Measurements from ENCODE around the gene SFRP2. TPM values are rescaled to one million over a fixed set of nuclear protein-coding genes. Genes with fewer than 3 reads are reported as not detected.

Gene SFRP2
- polyA plus RNA-seq, 3 donors, result 1.3 to 83.0 (median 19.3) TPM

DNA sequence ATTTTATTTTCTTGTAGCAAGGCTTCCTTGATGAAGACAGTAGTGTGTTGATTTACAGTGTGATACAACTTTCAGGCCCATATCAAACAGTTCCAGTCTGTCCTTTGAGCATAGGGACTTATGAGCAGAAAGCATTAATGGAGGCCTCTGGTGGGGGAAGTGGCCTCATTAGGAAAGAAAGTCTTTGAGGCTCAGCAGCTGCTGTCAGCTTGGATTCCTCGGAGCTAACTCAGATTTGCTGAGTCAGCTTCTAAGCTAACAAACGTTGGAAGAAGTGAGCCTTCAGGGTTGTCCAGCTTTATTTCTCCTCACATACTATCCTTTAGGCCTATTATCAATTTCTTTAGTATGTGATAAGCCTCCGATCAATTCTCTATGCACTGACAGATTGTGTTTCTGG lies 15.8 kb upstream of the SFRP2 start:
- H3K27ac ChIP-seq (ENCODE audit: low read depth, low read length), result no peak overlapping the region

DNA sequence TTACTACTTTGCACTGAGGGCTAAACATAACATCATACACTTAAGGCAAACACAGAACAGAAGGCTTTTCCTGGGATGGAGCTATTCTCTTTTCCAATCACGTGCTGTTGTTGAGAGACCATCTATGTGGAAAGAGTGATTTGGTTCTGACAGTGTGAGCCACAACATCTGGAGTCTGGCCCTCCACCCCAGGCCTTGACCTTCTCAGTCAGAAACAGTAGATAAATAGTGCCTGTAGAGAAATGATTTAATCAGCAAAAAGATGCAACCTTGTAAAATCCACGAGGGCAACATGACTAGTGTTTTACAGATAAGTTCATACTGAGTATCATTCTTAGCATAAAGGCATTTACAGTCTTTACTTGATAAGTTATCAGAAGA lies 10.8 kb upstream of the SFRP2 start:
- WGBS, 3 donors, result 19 to 31% (median 30%) methylated on average over 2 of the region's 2 CpGs
- H3K27ac ChIP-seq (ENCODE audit: low read depth, low read length), result no peak overlapping the region

More for the DNA sequence above, 15.8 kb upstream of the SFRP2 start:
- 26 to 28% (median 28%) methylated on average over 3 of the region's 3 CpGs for WGBS, 3 donors

DNA sequence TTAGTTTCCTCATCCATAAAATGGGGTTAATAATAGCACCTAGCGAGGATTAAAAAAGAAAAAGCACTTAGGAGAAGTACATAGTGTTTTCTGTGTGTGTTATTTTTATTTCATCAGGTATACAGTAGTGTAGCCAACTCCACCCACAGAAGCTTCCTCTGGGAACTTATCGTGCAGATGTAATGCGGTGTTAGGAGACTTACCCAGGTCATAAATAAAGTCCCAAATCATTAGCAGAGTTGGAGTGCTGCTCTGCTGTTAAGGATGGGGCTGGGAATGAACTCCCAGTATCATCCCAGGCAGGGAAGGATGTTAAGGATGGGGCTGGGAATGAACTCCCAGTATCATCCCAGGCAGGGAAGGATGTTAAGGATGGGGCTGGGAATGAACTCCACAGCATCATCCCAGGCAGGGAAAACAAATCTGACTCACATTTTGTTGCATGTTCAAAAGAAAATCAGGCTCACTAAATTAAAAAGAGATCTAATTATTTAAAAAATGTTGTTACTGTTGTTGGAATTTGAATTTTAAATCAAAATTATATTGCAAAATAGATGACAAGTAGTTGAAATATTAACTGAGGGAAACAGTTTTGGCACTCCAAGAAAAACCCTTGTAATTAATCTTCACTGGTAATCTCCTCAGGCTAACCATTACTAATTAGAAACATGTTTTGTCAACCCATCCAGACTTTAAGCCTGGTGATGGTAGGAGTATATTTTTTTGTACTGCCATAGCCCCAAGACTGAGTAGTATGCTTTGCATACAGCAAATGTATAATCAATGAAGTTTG lies 10.2 kb upstream of the SFRP2 start:
- WGBS, 3 donors, result 46 to 76% (median 53%) methylated on average over 3 of the region's 3 CpGs
- no peak overlapping the region for H3K27ac ChIP-seq (ENCODE audit: low read depth, low read length)

DNA sequence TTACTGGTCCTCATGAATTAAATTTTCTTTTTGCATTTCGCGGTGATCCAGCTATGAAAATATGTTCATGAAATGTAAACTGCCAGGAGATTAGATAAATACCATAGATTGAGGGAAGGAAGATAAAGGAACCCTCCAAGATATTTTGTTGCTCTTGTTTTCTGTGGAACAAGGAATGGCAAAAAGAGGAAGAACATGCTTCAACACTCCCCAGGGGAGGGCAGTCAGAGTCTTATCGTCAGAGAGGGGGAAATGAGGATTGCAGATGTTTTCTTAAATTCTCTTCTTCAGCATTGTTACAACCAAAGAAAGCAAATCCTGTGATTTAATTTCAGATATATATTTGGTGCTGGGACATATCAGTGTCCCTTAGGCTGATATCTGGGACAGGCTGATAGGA lies 9.5 kb upstream of the SFRP2 start:
- 47 to 65% (median 58%) methylated on average over 3 of the region's 3 CpGs for WGBS, 3 donors

DNA sequence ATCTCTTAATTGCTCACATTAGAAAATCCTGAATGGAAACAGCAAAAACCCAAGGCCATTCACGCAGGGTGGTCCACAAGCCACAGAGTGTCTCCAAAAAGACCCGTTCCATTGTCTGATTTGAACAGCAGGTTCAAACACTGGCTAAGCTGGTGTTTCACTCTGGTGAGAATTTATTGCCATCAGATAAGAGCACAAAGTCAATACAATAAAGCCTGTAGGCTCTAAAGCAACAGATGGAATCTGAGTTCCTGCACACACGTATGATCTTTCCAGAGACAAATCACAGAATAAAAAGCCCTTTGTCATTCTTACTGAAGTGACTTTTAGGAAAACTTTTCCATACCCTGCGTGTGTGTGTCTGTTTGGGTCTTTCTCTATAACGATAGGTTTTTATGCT lies 5.1 kb upstream of the SFRP2 start:
- WGBS, 3 donors, result 44 to 72% (median 69%) methylated on average over 5 of the region's 5 CpGs

More for the DNA sequence above, 9.5 kb upstream of the SFRP2 start:
- no peak overlapping the region for H3K27ac ChIP-seq (ENCODE audit: low read depth, low read length)

DNA sequence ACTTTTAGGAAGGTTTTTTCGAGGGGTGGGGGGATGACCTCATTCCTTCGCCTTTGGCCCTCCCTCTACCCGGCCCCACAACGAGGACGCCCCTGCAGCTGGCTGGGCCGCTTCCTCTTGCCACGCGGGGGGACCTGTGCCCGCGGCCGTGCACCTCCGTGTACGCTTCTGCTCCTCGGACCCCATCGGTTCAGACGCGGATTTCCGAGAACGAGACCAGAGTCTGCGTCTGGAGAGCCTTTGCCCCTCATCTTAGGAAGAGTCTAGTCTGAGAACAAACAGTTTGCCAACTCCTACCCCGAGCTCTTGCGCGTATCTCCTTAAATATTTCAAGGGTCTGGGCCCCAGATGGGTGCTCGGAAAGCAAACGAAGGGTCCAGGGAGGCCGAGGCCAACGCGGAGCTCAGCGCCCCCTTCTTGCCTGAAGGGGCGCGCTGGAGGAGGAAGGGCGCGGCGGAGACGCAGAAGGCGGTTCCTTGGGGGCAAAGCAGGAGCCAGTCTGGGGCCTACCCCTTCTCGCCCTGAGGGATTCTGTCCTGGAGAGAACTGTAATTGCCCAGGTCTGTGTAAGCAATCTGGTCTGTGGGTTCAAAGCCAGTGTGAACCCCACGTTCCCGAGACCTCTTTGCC lies 3.9 kb upstream of the SFRP2 start:
- 24 to 33% (median 26%) methylated on average over 39 of the region's 39 CpGs for WGBS, 3 donors
- H3K27ac ChIP-seq (ENCODE audit: low read depth, low read length), result no peak overlapping the region

More for the DNA sequence above, 5.1 kb upstream of the SFRP2 start:
- H3K27ac ChIP-seq (ENCODE audit: low read depth, low read length), result no peak overlapping the region

DNA sequence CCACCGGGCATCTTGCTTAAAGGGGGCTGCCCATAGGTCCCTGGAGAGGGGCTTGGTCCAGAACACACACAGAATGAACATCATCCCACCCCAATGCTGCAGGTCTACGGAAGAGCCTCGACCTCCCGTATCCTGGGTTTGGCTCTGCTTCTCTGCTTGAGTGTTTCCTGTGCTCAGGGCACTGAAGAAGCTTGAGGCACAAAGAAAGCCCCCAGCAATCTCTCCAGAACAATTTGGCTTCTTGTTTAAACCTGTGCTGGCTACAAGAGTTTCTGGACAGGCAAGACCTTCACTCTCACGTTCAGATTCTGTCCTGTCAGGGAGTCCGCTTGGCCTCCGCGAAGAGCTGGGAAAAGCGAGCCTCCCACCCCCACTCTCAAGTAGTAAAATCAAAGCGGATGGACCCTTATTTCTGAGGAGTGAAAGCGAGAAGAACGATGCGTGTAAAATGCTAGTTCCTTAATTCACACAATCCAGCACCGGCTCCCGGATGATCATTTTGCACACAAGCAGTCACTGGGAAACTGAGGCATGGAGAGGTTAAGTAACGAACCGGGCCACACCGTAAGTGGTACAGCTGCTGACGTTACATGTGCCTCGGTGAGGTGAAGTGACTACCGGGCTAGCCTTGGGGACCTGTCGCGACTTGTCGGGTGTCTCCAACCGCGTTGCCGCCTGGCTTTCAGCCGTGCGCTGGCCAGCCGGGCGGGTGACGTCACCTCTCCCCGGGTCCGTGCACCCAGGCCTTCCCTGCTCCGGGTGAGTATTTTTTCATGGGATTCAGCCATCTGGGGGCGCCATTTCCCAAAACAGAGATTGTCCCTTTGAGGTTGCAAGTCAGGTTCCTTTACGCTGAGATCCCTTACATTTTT lies 3.1 kb upstream of the SFRP2 start:
- H3K27ac ChIP-seq (ENCODE audit: low read depth, low read length), result no peak overlapping the region
- 7 to 14% (median 11%) methylated on average over 37 of the region's 37 CpGs for WGBS, 3 donors

DNA sequence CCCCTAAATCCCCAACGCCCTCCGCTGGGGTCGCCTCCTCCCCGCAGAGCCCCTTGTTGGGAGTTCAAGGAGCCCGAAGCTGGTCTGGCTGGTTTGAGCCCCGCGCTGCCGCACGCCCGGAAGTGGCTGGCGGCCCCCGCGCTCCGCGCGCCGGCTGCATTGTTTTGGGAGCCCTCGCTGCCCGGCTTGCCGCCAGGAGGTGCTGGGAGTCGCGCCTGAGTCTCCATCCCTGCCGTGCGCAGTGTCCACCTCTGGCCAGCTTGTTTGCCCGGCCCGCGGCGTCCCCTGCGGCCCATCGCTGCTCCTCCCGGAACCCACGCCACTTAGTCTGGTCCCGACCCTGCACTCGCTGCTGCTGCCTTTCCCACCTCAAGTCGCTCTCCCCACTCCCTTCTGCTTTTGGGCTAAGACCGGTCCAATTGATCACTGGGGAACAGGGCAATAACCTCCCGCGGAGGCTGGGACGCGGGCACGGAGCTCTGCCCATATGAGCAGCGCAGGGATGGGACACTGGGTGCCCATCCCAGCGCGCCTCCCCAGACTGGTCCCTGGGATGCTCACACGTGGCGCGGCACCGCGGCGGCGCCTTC lies 2.2 kb upstream of the SFRP2 start:
- 4 to 7% (median 4%) methylated on average over 49 to 51 of the region's 51 CpGs for WGBS, 3 donors

DNA sequence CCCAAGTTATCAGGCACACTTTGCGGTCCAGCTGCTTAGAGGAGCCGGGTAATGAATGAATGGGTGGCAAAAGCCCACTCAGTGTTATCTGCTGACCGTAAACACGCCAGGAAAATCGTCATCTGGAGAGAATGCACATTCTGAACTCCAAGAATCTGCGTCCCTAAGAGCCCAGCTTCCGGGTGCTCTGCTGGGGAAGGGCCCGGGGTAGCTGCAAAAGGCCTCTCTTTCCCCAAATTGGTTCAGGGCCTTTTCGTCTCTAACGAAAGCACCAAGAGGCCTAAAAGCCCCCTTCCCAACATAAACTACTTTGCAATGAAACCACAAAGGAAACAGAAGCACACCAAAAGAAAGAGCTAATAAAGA lies 1.6 kb upstream of the SFRP2 start:
- 37 to 41% (median 38%) methylated on average over 10 of the region's 10 CpGs for WGBS, 3 donors
- no peak overlapping the region for H3K27ac ChIP-seq (ENCODE audit: low read depth, low read length)

More for the DNA sequence above, 2.2 kb upstream of the SFRP2 start:
- H3K27ac ChIP-seq (ENCODE audit: low read depth, low read length), result no peak overlapping the region

DNA sequence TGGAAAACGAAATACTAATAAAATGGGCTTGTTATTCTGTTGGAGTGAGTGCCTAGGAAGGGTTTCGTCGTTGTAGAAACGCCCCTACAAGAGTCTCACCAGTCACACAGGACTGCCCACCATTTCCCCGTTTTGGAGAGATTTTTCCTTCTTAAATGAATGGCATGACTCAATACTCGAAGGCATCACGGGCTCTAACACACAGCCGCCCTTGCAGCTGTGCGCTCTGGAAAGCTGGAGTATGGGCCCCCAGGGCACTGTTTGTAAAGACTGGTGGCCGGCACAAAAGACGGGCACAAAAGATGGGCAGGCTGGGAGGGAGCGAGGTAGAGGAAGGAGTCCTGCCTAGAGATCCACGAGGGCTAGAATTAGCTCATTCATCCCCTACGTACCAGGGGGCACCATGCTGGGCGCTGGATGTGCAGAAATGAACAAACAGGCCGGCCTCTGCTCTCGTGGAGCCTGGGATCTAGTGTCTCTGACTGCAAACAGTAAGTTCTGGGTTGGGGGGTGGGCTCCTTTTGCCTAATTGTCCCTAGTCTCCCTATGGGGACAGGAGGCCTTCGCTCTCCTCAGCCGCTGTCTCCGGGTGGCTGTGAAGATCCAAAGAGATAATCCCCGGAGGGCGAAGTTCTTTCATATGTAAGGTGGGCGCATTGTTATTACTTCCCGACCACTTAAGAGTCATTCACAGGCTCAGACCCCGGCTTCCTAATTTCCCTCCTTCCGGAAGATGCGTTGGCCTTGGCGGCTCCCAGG lies 1.0 kb upstream of the SFRP2 start:
- WGBS, 3 donors, result 30 to 50% (median 32%) methylated on average over 28 of the region's 28 CpGs
- H3K27ac ChIP-seq (ENCODE audit: low read depth, low read length), result no peak overlapping the region

DNA sequence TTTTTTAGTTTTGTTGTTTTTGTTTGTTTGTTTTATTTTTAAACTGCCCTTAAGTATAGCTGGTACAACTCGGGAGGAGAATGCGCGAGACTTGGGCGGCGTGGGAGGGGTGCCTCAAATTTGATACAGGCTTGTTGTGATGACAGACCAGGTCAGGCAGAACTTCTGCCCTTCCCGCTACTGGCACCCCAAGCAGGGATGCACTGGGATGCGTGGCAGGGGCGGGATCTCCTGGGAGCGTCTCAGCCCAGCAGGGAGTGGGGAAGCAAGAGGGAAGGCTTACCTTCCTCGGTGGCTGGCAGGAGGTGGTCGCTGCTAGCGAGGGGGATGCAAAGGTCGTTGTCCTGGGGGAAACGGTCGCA lies 851 bp downstream of the SFRP2 start:
- 7 to 12% (median 10%) methylated on average over 15 of the region's 15 CpGs for WGBS, 3 donors
- no peak overlapping the region for H3K27ac ChIP-seq (ENCODE audit: low read depth, low read length)

DNA sequence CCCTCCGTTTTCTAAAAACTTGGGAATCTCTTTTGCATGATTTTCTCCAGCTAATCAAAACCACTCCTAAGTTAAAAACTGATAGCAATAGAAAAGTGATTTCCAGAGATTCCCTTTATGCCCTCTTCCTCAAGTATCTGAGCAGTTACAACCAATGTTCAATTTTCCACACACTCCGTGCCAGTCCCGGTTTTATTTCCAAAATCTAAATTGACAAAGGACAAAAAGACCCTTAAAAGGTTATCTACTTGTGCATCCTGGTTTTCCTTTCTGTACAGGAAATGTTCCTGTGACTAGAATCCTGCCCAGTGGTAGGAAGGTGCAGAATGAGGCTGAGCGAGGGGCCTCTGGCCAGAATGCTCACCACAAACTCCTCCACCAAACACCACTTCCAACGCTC lies 1.3 kb downstream of the SFRP2 start:
- H3K27ac ChIP-seq (ENCODE audit: low read depth, low read length), result no peak overlapping the region
- WGBS, 3 donors, result 23 to 61% (median 25%) methylated on average over 5 of the region's 5 CpGs

DNA sequence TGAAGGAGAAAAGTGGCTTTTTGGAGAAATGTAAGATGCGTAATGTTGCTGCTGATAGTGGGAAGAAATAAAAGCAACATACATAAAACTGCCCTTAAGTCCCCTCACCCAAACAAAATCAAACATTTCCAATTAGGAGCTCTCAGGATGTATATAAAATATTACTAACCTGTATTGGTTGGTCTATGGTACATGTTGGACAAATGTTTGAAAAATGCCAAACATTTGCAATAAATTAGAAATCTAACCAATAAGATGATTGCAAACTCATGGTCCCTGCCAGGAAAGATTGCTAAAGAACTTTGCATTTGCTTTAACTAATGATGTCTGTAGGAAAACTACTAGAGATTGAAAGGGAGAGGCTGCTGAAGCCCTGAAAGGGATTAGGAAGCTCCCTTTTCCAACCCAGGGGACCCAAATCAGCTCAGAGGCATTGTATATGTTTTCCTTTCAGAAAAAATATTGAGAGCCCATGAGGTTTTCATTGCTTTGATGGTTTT lies 1.8 kb downstream of the SFRP2 start:
- 67 to 71% (median 68%) methylated on average over 1 of the region's 1 CpG for WGBS, 3 donors
- no peak overlapping the region for H3K27ac ChIP-seq (ENCODE audit: low read depth, low read length)

DNA sequence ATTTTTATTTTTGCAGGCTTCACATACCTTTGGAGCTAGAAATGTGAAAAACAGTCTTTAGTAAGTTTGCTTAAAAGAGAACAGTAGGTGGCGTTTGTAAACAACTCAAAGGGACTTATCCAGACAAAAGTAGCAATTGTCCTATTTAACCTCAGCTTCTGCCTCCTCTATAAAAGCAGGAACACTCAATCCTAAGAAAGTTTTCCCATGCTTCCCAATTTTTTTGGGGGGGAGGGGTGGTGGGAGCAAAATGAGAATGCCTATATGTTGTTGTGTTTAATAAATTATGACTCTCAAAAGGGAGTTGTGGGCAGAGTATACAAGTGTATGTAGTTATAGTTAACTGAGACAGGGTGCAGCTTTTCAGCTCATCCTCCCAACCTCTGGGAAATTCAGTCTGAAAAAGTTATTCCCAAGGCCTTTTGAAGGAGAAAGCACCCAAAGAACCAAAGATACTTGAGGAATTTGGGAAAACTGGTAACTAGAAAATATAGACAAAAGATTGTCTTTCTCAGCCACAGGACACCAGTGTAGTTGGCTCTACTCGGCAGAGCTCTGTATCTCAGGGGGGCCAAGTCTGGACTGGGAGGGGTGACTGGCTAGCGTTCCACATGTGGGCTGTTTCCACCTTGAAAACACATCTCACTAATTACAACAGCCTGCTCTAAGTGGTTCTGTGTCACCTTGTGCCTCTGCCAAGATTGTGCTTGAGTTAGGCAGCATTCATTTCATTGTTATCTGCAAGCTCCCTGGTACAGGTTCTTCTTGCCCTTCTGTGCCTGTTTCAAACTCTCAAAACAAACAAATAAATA lies 2.8 kb downstream of the SFRP2 start:
- no peak overlapping the region for H3K27ac ChIP-seq (ENCODE audit: low read depth, low read length)
- 14 to 20% (median 16%) methylated on average over 3 of the region's 3 CpGs for WGBS, 3 donors

DNA sequence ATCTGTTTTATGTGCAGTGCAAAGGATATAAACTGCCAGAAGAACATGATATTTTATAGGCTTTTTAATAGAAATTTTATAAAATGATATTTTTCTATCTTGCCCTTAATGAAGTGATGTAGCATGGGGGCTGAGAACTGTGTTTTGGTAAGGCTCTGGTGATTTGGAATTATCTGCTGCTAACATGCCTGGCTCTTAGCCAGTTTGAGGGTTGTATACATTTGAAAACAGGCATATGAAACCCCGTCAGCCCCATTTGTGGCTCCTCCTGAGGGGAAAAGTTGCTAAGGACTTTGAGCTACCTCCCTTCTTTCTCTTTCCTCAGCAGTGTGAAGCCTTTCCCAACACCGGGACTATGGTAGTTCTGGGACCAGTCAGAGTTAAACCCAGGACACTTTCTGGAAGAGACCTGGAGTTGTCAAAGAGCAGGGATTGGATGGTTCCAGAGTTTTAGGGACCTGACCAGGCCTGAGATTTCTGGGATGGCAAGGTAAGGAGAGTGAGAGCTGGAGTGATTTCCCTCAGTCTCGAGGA lies 4.7 kb downstream of the SFRP2 start:
- 74 to 79% (median 78%) methylated on average over 3 of the region's 3 CpGs for WGBS, 3 donors
- H3K27ac ChIP-seq (ENCODE audit: low read depth, low read length), result no peak overlapping the region

DNA sequence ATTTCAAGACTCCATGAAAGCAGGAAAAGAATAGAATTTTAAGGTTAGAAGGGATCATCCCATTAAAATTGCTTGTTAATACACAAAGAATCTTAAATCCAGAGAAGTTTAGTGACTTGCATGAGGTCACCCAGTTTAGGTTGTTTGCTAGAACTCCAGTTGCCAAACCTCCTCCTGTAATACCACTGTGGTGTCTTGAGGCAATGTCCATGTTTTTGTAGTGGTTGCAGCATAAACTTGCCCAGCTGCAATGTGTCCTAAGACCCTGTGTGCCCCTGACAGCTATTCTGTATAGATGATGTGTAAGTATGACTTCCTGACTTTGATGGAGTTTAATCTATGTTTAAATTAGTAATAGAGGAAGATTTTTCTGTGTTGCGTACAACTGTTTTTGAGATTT lies 6.3 kb downstream of the SFRP2 start:
- 94 to 98% (median 97%) methylated on average over 1 of the region's 1 CpG for WGBS, 3 donors
- no peak overlapping the region for H3K27ac ChIP-seq (ENCODE audit: low read depth, low read length)

Data from adipose tissue (tissue), 3 donors.